GM21529 (cell line): ENCODE results near the gene USP12.
"Not testable (repeated sequence)": the region's sequence is repeated elsewhere in the genome, so short reads cannot be mapped to it uniquely, and the experiment has no call there.

Experiments
- ATAC-seq: cut with Tn5 transposase; IDR thresholded peaks from one replicate; pipeline ENCODE4 v1.9.1; 2021; ENCODE audit not compliant: unreplicated experiment

Gene USP12

DNA sequence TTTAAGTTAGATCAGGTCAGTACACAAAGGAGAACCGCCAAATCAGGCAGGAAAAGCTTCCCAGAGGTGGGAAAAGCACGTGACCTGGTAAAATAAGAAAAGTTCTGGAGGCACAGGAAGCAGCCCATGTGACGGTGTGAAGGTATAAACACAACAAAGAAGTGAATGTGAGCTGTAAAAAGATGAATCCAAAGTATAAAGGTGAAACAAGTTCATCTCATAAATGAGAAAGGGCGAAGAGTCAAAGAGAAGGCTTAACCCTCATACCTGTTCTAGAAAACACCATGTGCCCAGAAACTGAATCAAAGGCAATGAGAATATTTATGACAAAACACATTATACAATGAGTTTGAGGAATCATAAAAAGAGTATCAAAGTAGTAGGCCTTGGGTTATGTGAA is 47.0 kb downstream of the USP12 start:
- ATAC-seq, result no peak

DNA sequence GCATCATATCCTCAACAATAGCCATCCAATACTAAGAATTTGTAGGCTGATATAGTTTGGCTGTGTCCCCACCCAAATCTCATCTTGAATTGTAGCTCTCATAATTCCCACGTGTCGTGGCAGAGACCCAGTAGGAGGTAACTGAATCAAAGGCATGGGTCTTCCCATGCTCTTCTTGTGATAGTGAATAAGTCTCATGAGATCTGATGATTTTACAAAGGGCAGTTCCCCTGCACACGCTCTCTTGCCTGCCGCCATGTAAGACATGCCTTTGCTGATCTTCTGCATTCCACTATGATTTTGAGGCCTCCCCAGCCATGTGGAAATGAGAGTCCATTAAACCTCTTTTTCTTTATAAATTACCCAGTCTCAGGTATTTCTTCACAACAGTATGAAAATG is 48.2 kb downstream of the USP12 start:
- not testable (repeated sequence) for ATAC-seq

DNA sequence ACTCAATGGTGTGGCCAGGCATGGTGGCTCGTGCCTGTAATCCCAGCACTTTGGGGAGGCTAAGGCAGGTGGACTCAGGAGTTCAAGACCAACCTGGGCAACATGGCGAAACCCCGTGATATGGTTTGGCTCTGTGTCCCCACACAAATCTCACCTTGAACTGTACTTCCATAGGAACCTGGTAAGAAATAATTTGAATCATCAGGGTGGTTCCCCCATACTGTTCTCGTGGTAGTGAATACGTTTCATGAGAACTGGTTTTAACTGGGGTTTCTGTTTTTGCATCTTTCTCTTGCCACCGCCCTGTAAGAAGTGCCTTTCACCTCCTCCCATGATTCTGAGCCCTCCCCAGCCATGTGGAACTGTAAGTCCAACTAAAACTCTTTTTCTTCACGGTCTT is 49.6 kb downstream of the USP12 start:
- no peak for ATAC-seq

DNA sequence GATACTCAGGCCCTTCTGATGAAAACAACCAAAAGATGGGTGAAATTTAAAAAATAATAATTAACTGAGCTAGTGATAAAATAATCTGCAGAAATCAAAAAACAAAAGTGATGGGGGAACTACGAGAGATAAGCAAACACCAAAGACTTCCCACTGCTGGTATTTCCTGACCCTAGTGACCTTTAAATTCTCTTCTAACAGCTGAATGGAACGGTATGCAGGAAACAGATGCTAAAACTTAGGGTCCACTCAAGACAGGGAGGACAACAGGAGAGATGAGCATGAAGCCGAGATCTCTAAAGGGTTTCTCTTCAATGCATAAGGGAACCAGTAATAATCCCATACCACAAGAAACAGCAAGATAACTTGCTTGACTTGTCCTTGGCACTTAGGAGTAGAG is 50.8 kb downstream of the USP12 start:
- ATAC-seq, result no peak

DNA sequence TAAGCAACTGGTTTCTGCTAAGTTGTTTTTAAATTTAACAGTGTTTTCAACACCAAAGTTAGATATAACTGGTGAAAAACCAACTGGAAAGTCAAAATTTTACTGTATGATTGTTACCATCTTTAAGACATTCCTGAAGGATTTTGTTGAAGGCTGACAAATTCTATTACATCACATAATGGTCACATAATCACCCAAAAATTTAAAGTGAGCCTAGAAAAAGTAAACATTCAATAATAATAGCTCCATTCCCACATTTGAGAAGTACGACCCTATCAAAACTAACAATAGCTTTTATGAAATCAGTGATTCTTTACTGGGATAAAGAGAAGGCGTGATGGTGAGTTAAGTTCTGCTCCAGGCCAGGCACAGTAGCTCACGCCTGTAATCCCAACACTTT is 51.6 kb downstream of the USP12 start:
- ATAC-seq, result no peak

DNA sequence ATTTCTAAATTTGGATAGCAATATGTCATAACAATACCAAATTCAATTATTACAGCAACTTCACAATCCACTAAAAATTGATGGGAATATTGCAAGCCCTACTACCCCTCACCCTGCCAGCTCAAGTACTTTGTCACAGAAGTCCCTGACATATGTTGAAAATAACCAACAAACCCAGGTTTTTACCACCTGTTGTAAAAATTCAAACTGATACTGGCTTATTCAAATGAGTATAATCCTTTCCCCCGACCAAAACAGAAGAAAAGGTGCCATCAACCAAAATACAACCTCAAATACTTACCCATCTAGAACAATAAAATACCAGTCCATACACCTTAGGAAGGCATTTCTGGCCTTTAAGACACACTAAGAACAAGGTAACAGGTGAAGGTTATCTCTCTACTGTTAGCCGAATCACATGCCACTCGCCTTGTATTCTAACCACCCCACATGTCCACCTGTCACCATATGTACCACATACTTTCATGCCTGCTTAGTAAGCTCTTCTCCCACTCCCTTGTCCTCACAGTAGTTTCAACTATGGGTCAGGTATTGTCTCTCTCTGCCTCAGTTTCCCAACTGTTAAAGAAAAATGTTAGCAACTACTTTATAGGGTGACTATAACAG is 53.1 kb downstream of the USP12 start:
- no peak for ATAC-seq

DNA sequence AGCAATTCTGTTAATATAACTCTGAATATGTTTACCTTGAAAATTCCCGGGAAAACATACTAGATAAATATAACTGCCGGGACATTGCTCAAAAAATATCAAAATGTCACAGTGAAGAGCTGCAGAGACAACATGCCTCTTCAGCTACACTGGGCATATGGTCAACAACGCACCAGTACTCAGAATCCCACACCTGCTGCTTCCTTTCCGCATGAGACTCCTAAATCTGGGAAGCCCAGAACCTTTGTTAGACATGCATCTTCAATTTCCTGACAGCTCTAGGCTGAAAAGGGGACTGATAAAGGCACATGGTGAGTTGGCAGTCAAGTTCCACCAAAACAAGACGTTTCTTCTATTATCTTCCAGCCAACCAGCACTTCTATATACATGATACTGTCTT is 53.7 kb downstream of the USP12 start:
- no peak for ATAC-seq

DNA sequence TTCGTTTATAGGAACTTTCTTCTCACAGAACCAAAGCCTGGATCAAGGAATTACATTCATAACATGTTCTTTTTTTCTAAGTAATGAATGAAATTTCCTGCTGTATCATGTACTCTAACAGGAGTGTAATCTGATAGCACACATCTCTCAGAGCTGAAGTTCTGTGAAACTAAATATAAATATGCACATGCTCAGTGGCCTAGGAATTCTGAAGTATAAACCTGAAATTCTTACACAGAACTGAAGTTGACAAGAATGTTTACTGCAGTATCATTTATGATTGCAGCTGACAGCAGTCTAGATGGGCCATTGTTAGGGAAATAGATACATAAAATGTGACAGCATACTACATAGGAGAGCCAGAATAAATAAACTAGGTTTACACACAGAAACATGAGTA is 54.5 kb downstream of the USP12 start:
- ATAC-seq, result no peak

DNA sequence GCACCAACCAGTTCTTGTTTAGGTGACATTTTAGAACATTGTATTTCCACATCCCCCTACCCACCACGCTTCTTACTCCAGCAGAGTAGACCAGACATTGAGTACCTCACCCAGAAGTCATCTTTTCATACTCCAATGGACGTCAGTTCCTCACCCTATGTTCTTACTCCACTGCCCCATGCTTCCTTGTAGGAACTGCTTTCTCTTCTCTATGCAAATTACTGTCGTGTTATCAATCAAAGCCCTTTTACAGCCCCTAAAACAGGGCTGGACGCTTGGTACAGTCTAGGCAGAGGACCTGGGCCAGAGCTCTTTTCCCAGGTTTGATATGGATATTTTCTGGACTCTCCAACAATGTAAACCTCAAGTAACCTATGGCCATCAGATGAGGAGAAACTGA is 58.2 kb downstream of the USP12 start:
- ATAC-seq, result no peak

DNA sequence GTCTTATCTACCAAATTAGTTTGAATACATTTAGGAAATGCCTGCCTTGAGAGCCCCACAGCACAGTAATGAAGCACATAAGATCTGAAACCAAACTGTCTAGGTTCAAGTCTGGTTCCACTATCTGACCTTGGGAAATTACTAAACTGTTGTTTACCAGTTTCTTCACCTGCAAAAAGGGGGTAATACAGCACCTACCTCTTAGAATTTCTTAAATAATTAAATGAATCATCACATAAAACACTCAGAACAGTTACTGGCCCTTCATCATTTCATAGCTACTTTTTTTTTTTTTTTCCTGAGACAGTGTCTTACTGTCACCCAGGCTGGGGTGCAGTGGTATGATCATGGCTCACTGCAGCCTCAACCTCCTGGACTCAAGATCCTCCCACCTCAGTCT is 59.6 kb downstream of the USP12 start:
- ATAC-seq, result no peak

DNA sequence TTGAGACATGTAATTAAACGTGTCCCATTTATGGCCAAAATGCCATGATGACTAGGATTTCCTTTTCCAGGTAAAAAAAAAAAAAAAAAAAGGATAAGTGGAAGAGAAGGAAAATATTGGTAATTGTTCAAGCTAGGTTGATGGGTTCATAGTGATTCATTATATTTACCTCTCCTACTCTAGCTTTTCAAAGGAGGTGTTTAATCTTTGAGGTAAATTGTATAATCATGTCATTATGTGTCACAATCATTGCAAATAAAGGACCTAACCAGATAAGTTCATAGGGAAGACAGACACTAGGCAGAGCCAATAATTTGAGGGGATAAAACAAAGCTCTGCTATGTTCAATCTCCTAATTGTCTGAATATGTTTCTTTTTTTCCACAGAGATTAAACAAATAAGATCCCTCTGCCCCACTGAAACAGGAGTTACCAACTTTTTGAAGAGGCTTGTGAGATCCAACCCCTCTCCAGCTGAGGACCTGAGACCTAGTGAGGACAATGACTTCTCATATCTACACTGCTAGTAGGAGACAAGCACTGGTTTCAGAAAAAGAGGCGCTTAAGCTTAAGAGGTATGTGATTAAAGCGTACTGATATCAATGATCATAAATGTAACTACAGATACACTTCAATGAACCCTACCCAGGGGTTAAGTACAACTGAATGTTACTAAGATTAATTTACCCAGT is 61.4 kb downstream of the USP12 start:
- no peak for ATAC-seq

DNA sequence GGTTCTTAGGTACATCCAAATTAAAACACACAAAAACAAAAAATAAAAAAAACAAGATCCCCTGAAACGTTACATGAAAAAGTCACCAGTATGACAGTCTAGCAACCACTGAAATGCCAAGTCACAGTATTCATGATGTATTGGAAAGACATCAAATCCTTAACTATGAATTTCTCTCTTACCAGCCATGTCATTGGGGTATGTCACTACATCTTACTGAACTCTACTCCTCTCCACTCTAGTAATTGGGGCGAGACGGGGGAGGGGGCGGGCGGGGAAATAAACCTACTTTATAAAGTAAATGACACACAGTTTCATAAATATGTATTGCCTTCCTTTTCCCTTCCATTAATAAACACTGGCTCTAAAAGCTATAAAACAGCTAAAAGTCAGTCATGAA is 65.5 kb downstream of the USP12 start:
- no peak for ATAC-seq

DNA sequence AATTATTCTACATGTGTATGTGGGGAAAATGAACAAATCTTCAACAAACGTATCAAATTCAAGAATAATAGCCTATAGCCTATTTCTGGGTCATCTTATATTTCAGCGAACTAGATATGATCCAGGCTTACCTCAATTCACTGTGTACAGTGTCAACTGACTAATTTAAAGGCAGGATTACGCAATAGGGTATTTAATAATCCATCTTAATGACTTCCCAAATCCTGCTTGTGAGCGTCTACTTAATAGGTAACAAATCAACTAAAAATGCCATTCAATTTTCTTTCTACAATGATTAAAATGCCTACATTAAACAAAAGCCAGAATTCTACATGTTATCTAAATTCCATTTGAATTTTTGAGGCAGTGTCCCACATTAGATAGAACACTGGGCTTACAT is 67.0 kb downstream of the USP12 start:
- no peak for ATAC-seq

DNA sequence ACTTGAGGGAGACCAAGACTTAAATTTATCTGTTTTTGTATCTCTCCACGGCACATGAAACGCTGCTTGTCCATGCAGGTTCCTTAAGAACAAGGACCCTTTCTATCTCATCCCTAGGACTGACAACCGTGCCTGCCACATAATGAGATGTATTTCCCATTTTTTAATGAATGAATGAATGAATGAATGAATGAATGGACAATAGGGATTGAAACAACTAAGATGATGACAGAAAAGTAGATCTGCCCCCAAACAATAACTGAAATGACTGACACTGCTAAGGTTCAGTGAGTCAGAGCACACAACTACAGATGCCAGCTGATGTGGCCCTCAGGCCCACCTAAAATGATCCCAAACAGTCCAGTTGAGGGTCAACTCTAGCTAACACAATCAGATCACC is 69.8 kb downstream of the USP12 start:
- ATAC-seq, result no peak

DNA sequence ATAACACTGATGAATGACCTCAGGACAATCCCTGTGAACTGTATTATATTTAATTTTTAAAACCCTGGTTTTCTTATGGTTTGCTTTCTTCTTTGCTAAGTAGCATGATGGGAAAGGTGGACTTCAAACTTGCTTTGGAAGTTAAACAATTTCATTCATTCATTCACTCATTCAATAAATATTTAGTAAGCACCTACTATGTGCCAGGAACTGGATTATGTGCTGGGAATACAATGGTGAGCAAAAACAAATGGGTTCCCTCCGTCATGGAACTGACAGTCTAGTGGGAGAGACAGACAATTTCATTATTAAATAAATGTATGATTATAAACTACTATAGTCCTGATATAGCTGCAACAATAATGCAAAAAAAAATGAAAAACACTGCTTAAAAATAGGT is 70.3 kb downstream of the USP12 start:
- ATAC-seq, result no peak

DNA sequence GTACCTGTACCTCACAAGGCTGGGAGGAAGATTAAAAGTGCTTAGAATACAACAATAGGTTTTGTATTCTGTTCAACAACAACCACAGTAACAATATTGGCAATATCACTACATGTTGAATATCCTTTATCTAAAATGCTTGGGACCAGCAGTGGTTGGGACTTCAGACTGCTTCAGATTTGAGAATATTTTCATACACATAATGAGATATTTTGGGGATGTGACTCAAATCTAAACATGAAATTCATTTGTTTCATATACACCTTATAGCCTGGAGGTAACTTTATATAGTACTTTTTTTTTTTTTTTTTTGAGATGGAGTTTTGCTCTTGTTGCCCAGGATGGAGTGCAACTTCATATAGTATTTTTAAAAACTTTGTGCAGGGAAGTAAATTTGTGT is 73.9 kb downstream of the USP12 start:
- no peak for ATAC-seq

DNA sequence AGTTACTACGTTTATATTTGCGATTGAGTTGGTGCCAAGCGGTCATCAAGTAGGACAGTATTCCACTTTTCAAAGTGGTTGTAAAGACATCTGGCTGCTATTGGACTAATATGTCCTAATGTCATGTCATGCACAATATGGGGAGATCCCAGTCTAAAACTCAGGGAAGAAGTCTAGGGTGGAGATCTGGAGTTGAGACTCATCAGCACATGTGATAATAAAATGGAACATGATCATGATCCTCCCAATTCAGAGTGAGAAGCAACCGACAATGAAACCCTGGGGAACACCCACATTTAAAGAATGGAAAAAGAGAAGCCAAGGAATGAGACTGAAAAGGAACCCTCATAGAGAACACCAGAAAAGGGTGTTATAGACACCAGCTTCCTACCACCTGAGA is 80.2 kb downstream of the USP12 start:
- ATAC-seq, result no peak

DNA sequence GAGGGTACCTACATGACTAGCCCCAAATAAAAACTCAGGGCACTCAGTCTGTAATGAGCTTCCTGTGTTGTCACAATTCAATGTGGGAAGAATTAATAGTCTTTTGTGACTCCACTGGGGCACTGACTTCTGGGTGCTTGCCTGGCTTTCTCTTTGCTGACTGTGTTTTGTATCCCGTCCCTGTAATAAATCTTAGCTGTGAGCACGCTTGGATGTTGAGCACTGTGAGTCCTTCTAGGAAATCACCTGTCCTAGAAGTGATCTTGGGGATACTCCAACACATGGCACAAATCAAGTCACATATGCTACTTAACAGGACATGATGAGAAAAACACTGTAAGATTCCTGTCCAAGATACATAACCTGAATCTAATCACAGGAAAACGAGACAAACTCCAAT is 83.0 kb downstream of the USP12 start:
- no peak for ATAC-seq

DNA sequence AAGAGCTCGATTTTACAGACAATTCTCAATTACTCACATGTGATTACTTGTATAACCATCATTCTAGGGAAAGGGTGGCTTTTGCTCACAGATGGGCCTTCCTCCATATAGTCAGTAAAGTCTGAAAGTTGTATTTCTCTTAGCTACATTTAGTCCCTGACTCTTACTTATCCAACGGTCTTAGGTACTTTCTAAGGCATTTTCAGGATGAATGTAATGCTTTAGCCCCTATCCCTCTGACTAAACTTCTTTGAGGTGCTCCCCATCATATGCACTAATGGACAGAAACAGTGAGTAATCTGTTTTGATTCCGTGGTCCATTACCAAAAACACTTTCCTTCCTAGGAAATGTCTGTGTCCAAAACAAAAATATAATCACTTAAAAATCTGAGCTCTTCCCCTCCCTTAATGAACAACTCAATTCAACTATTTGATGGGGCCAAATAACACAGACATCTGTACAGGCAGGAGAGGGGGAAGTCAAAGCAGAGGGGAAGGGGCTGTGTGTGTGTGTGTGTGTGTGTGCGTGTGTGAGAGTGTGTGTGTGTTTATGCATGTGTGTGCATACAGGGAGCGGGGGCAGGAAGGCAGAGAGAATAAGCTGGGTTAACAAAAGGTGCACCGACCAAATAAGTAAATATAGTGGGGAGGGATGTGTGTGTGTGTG is 84.9 kb downstream of the USP12 start:
- no peak for ATAC-seq

DNA sequence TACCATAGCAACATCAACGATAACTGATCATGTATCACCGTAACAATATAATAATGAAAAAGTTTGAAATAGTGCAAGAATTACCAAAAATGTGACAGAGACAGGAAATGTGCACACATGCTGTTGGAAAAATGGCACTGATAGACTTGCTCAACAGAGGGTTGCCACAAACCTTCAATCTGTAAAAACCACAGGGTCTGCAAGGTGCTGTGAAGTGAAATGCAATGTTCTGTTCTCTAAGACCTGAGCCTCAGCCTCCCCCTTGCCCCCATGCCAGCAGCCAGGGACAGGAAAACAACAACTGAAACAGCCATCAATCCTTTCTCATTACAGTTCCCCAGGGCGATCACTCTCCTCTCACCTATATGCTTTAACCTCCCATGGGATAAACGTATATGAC is 88.4 kb downstream of the USP12 start:
- no peak for ATAC-seq

DNA sequence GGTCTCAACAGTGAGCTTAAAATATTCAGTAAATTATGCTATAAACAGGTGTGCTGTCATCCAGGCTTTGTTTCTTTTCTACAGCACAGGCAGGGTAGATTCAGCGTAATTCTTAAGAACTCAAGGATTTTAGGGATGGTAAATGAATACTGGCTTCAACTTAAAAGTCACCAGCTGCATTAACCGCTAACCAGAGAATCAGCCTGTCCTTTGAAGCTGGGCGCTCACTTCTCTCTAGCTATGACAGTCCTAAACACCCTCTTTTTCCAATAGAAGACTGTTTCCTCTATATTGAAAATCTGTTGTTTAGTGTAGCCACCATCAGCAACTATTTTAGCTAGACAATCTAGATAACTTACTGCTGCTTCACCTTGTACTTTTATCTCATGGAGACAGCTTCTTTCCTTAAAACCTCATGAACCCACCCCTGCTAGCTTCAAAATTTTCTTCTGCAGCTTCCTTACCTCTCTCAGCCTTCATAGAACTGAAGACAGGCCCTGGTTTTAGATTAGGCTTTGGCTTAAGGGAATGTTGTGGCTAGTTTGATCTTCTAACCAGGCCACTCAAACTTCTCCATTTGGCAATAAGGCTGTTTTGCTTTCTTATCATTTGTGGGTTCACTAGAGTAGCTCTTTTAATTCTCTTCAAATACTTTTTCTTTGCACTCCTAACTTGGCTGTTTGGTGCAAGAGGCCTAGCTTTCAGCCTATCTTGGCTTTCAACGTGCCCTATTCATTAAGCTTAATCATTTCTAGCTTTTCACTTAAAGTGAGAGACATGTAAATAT is 89.5 kb downstream of the USP12 start:
- no peak for ATAC-seq
